ENCODE measurements around the gene HOXA6. TPM values are rescaled to one million over a fixed set of nuclear protein-coding genes. Genes with fewer than 3 reads are reported as not detected.

Gene HOXA6
- total RNA-seq, 1 experiment from 2014 or later: 12.7 TPM

DNA sequence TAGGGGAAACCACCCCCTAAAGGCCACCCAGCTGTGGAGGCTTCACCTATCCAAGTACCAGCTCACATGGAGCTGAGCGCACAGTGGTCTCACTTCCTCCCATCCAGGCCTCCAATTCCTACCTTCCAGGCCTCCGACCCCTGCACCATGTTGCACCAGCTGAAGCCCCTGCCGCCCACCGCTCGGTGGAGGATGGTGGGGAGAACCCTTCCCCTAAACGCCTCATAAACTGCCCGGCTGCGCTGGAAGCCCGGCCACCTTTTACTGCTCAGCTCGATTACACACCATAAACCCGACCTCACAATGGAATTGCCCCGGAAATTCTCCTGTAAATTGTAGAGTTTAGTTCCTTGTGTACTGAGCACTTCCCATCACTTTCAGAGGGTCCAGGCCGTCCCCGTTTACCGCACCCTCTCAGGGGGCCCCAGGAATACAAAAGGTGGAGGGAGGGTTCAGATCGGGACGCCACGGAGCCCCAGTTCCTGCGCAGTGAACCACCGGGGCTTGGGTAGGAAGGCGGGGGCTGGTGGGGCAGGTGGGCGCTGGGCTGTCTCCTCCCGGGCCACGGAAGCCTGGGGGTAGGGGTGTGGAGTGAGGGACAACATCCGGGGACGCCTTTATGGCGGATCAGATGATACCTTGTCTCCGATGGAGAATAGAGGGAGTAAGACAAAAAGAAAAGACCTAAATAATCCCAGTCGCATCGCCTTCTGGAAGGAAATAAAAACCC, 10.3 kb upstream of the HOXA6 start:
- Histone ChIP-seq H3K79me2 (ENCODE audit: insufficient read depth, low read length) (peaks cover 25% of the 10 kb centered on the region), H3K4me1 (ENCODE audit: control insufficient read depth in 1 of 2, insufficient read depth in 2 of 2, low read length in 2 of 2) (peaks cover 19 to 54% of the 10 kb centered on the region in 2 experiments), H3K4me3 (replicated peaks in 1 of 2; ENCODE audit: low read depth in 1 of 2, low read length in 2 of 2) (no peak overlapping the region), H3K9me2 (ENCODE audit: insufficient read depth) (no peaks in the 10 kb centered on the region), H3K9ac (ENCODE audit: low read length) (no peak overlapping the region), H3K9me3 (ENCODE audit: control insufficient read depth in 1 of 2, insufficient read depth in 1 of 2, low read depth in 1 of 2, low read length in 2 of 2) (no peaks in the 10 kb centered on the region), H3K4me2 (ENCODE audit: low read length) (no peak overlapping the region), H3K36me3 (ENCODE audit: control insufficient read depth in 1 of 2, insufficient read depth in 2 of 2, low read length in 2 of 2) (no peaks in the 10 kb centered on the region; a peak in 1 of 4 replicates), H3K27ac (ENCODE audit: low read depth, low read length) (no peak overlapping the region), H4K20me1 (ENCODE audit: insufficient read depth) (no peaks in the 10 kb centered on the region), H3K27me3 (ENCODE audit: insufficient read depth, low read length) (no peaks in the 10 kb centered on the region), H2AFZ (ENCODE audit: low read depth, low read length, poor library complexity, severe bottlenecking) (no peak overlapping the region)
- intact Hi-C loops (cut with micrococcal nuclease): no loop called here
- ATAC-seq (no peak), DNase-seq (ENCODE audit: low read depth, low spot score) (no peak)
- BruUV-seq (replicated peaks): no TSS peak
- CTCF ChIA-PET: interaction anchor here (1.8 kb wide), 1 partner anchor 475 kb away, joined by 12 read pairs; no protein-coding TSS in a partner anchor
- POLR2A ChIA-PET: interaction anchor here (2.0 kb wide), 1 partner anchor 10 kb away, joined by 5 read pairs; no protein-coding TSS in a partner anchor
- TF ChIP-seq, protein P1, sequence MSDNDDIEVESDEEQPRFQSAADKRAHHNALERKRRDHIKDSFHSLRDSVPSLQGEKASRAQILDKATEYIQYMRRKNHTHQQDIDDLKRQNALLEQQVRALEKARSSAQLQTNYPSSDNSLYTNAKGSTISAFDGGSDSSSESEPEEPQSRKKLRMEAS (IDR thresholded peaks at IDR 0.05): no peak
- TF ChIP-seq SIN3A (IDR thresholded peaks at IDR 0.05; ENCODE audit: low read depth) (no peak), POLR2A (IDR thresholded peaks at IDR 0.05; ENCODE audit: borderline replicate concordance, extremely low read depth, insufficient read depth, insufficient read length) (no peak), ZNF274 (IDR thresholded peaks at IDR 0.05; ENCODE audit: low read depth, low read length) (no peak)
- TF ChIP-seq, protein P2, sequence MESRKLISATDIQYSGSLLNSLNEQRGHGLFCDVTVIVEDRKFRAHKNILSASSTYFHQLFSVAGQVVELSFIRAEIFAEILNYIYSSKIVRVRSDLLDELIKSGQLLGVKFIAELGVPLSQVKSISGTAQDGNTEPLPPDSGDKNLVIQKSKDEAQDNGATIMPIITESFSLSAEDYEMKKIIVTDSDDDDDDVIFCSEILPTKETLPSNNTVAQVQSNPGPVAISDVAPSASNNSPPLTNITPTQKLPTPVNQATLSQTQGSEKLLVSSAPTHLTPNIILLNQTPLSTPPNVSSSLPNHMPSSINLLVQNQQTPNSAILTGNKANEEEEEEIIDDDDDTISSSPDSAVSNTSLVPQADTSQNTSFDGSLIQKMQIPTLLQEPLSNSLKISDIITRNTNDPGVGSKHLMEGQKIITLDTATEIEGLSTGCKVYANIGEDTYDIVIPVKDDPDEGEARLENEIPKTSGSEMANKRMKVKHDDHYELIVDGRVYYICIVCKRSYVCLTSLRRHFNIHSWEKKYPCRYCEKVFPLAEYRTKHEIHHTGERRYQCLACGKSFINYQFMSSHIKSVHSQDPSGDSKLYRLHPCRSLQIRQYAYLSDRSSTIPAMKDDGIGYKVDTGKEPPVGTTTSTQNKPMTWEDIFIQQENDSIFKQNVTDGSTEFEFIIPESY (IDR thresholded peaks at IDR 0.05; ENCODE audit: extremely low read depth, insufficient replicate concordance, low read length): no peak
- RAD21 ChIA-PET (ENCODE audit: low non-redundant PET in 1 of 2, low total read pairs in 2 of 2, uncharacterized antibody in 2 of 2, unreplicated experiment in 2 of 2): no interaction called here

All from HCT116 (cell line).